CD1c-positive myeloid dendritic cell (primary cell): ENCODE results near the gene GGT1.
A peak's percentile ranks its signal among the peaks of the same experiment; 100 is the strongest.
"Not testable (repeated sequence)": the region's sequence is repeated elsewhere in the genome, so short reads cannot be mapped to it uniquely, and the experiment has no call there.

Experiments
- DNase-seq: peaks from one replicate; pipeline ENCODE4 v3.0.0-alpha.2; 2016; ENCODE audit errors: extremely low spot score

GGT1 gene

DNA sequence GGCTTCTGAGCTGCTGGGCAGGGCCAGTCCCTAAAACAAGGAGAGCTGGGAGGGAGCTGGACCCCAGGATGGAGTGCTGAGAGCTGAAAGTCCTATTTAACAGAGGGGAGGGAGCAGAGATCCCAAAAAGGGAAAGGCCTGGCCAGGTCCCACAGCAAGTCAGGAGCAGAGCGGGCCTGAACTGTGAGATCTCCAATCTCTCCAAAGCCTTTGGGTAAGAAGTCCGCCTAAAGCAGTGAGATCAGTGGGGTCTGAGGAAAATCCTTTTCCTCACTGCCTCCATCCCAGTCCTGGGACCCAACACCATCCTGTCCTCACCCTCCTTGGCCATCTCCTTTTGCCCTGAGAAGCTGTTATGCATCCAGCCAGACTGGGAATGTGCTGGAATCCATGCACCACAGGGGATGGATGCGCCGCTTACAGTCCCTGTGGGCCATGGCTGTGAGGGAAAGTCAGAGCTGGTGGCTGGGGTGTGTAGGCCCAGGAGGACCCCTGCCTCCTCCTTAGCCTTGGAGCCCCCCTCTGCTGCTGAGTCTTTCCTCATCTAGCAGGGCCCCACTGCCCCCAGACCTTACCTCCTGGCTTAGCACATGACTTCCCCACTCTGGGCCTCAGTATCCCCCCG, 18.7 kb upstream of the GGT1 start:
- DNase-seq, result no peak

DNA sequence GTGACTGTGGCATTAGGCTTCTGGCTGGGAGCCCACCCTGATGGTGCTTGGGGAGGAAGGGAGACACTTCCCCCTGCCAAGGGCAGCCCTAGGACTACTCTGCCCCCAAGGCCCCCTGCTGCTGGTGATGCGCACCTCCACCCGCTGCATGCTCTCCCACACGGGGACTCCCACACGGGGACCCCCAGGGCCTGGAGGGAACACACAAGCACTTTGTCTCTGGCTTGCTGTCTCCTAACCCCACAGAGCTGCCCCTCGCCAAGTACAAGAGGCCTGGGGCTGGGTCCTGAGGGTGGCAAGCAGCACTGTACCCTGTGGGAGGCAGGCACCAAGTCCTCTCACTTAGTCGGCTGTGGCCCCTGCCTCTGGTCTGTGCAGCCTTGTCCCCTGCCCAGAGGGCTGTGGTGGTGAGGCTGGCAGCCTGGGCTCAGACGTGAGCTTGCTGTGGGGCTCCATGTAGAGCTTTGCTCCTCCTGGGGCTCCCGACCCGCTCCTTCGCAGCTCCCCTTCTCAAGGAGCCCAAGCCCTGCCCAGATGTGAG, 18.1 kb upstream of the GGT1 start:
- DNase-seq, result no peak

DNA sequence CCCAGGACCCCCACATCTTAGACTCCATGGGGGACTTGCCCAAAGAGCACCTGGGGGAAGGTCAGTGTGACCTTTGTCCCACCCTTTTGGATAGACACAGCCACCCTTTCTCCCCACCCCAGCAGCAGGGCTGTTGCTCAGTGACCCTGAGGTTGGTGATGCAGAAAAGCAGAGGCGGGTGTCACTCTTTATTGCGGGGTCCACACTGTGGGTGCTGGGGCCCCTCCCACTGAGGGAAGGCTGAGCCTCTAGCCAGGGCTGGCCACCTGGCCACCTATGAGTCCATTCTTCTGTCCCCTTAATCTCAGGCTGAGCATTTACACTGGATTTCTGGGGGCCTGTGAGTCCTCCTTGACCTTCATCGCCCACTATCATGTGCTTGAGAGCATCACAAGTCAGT, 17.5 kb upstream of the GGT1 start:
- DNase-seq, result no peak

DNA sequence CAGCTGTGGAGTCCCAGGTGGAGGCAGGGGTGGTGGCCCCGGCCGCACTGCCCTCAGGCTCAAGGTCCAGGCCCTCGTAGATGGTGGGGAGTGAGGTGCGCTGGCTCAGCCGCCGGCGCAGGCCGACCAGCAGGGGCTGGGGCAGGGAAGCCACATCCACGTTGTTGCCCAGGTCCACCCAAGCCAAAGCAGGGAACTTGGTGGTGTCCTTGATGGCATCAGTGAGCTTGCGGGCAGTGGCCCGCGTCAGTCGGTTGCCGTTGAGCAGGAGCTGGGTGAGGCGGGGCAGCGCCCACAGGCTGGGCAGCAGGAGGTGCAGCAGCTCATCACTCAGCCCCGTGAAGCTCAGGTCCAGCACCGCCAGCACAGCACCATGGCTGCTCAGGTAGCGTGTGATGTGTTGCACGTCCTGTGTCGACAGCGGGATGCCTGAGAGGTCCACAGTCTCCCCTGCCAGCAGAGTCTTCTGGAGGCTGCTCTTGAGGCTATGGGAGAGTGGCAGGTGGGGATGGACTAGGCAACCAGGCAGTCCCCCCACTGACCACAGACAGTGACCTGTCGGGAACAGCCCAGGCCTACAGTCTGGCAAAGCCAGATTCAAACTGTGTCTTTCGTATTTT, 17.0 kb upstream of the GGT1 start:
- no peak for DNase-seq

DNA sequence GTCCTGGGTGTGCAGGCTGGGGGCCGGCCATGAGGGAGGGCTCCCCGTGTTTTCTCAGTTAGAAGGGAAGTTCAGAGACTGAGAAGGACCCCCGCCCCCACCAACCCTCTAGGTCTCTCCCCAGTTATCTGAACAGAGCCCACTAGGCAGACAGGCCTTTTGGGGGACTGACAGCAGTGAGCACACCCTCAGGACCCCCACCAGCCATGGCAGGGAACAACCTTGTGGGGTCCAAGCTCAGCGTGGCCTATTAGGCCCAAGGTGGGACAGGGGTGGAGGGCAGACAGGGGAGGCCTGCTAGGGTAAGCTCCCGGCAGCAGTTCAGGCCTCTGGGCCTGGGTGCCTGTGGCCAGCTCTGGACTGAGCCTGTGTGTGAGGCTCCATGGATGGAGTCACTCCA, 15.7 kb upstream of the GGT1 start:
- DNase-seq, result no peak

DNA sequence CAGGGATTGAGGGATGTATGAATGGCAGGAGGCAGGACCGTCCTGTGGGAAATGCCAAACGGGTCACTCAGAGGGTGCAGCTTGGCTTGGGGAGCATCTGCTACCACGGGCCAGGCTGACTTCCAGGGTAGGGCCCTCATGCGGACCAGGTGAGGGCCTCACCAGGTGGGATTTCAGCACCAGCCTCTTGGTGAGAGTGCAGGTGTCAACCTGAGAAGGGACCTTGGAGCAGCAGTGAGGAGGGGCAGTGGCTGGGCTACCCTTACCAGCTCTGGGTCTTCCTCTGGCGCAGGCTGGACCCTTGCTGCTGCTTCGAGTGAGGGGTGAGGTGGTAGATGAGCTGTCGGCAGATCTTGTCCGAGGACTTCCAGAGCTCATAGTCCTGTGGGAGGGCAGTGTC, 15.0 kb upstream of the GGT1 start:
- no peak for DNase-seq

DNA sequence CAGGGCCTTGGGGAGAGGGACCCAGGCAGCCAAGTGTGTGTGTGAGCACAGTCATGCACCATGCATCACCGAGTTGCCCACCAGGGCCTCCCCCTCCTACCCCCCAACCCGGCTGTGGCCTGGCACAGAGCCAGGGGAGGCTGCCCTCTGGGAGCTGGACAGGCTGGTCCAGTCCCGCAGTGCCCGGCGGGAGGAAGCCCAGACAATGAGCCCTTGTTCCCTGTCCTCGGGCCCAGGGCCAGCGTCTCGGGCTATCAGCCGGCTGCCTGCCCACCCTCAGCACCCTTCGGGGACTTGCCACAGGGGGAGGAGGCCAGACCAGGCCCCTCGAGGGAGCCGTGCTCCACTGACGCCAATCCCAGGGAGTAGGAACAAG, 14.6 kb upstream of the GGT1 start:
- DNase-seq, result no peak

DNA sequence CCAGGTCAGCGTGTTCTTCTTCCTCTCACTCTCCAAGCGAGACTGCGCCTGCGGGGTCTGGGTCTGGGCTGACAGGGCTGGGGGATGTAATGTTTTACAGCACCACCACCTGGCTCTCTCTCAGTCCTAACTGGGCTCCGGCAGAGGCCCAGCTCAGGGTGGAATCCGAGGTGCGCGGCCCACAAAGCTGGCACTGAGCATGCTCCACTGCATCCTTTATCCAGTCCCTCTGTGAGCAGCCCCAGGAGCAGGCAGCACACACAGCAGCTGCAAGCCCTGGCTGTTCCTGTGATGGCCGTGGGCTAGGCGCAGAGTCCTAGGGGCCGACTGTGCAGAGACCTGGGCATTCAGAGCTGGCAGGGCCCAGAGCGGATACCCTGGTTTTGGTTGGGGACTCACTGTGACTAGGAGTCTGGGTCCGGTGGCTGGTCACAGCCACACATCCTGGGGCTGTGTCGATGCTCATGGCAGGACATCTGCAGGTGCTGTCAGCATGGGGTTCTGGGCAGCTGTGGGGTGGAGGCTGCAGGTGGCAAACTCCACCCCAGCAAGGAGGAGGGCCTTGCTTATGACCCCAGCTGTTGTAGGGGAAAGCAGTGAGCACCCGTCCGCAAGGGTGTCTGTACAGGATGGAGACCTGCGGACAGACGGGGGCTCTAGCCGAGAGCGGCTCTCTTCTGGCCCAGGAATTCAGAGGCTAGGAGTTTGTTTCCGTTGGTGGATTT, 14.1 kb upstream of the GGT1 start:
- no peak for DNase-seq

DNA sequence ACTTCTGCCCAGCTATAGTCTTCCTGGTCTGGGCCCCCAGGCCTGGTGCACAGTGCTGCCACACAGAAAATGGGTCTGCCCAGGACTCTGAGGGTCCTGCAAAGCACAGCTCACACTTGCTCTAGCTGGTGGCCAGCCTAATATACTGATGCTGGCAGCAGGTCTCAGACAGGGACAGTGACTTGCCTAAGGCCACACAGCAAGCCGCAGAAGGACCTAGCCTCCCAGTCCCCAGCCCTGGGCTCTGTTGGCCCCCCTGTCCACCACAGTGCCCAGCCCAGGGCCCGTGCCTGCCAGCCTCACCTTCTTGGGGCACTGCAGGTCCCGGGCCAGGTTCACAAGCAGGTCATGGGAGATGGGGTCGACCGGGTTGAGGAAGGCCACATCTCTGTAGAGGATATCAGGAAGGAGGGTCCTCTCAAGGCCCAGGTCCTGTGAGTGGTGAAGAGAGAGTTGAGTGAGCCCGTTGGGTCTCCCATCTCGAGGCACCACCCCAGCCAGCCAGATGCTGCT, 13.4 kb upstream of the GGT1 start:
- no peak for DNase-seq

DNA sequence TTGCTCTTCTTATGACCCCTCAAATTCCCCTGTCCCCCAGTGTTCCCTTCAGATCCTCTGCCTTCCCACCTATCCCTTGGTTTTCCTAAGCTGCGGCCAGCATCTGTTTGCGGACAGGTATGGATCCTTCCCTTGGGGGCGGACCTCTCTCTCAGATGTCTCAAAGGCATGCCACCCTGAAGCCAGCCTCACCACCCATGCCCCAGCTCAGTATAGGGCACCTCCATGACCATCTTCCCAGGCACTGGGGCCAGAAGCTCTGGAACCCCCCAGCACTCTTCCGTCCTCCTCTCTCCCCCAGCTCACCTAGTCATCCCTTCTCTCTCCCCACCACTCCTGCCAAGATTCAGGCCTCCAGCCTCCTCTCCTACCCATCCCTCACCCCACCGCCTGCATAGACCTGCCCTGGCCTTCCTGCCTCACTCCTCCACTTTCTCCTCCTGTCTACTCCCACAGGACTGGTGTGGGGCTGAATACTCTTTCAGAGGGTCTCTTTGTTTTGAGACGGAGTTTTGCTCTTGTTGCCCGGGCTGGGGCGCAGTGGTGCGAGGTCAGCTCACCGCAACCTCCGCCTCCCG, 12.3 kb upstream of the GGT1 start:
- no peak for DNase-seq

DNA sequence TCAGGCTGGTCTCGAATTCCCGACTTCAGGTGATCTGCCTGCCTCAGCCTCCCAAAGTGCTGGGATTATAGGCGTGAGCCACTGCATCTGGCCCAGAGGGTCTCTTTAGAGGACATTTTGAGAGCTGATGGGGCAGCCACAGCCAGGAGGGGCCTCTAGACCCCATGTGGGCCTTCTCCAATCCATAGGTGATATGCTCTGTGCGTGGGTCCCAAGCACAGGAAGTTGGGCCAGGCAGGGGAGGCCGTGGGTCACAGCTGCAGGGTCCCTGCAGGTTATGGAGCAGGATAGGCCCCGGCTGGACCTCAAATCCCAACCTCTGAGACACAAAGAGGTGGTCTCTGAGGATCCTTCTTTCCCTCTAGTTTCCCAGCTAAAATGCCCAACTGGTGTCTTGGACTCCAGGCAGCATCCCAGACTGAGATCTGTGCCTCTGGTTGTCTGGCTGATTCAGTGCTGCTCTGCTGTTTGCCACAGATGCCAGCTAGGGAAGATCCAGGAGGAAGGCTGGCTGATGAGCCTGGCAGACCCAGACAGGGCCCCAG, 11.6 kb upstream of the GGT1 start:
- DNase-seq, result no peak

DNA sequence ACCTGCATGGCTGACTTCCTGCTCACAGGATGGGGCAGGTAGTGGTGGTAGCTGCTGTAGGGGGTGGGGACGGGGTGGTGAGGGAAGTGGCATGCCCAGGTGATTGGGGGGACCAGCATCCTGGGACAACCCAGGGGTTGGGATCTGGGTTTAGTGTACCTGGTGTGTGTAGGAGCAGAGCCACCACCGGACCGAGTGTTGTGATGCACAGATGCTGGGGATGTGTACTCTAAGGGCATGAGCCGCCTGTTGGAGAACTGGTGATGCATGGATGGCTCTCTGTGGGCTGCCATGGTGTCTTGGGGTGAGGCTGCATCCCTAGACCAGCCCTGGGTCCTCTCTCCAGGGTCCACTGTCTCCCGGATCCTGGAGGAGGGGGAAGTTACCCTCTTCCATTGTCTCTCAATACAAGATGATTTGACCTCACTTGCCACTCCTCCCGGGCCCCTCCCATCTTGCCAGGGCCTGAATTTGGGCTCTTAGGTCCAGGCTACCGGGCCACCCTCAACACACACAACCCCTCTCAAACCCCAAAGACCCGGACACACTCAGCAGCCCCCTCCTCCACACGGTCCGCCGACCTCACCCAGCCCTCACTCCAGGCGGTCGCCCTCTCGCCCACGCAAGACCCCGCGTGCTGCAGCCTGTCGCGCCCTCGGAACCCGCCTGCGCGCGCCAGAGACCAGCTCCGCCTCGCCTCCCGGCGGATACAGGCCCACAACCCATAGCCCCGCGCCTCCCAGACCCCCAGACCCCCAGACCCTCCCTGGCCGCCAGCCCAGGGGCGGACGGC, 10.7 kb upstream of the GGT1 start:
- DNase-seq, result peak; percentile 1

DNA sequence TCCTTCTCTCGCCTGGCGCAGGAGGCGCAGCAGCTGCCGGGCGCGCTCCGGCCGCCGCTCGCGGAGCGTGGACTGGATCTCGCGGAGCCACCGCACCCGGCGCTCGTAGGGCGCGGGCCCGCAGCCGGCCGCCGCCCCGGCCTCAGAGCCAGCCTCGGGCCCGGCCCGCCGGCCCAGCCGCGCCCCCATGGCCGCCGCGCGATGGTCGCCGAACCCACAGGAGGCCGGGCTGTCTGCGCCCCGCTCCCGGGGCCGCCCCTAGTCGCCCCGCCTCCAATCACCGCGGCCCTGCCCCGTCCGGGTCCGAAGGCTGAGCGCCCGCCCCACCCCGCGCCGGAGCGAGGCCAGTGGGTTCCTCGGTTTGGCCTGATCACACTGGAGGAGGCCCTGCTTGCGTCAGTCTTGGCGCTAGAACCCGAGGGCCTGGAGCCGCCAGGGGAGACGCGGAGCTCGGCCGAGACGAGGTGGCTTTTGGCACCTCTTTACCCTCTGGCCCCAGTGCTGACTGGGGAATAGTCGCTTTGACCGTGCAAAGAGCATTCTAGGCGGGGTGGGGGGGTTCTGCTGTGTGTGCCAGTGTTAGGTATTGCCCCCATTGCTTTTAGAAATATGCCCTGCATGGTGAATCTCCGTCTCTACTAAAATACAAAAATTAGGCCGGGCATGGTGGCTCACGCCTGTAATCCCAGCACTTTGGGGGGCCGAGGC, 10.0 kb upstream of the GGT1 start, which contains the start of gene LRRC75B:
Gene LRRC75B (minus strand): TSS at position 223 of the 708 bp plus-strand sequence. CDS start 34 bp downstream, at position 189.
- peak; percentile 67 for DNase-seq

DNA sequence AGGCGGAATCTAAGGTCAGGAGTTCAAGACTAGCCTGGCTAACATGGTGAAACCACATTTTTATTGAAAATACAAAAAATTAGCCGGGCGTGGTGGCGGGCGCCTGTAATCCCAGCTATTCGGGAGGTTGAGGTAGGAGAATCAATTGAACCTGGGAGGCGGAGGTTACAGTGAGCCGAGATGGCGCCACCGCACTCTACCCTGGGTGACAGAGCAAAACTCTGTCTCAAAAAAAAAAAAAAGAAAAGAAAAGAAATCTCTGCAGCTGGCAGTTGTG, 9.5 kb upstream of the GGT1 start:
- not testable (repeated sequence) for DNase-seq

DNA sequence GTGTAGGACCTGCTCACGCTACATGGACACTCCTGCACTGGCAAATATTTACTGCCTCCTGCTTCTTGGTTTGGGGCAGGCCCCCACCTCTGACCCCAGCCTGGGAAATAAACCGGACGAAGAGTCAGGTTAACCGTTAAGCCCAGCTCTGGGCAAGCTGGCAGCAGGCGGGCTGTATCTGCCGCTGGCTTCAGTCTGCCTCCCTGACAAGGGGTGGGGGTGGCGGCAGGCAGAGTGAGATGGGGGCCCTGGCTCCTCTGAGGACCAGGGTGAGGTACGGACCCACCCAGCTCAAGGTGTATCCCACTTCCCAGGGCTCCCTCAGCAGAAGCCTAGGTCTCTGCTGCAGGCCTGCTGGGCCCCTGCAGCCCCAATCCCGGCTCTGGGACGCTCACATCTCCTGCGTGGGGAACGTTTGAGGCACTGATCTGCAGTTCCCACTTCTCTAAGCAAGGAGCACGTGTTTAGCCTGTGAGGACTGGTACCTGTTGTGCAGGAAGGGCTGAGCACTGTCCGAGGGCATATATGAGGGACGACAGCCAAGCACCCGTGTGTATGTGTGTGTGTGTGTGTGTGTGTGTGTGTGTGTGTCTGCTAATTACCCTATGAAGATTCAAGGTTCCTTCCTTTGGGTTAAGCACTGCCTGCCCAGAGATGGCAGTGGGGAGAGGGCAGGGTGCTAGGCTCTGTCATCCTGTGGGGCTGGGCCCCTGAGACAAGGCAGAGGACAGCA, 9.0 kb upstream of the GGT1 start:
- no peak for DNase-seq

DNA sequence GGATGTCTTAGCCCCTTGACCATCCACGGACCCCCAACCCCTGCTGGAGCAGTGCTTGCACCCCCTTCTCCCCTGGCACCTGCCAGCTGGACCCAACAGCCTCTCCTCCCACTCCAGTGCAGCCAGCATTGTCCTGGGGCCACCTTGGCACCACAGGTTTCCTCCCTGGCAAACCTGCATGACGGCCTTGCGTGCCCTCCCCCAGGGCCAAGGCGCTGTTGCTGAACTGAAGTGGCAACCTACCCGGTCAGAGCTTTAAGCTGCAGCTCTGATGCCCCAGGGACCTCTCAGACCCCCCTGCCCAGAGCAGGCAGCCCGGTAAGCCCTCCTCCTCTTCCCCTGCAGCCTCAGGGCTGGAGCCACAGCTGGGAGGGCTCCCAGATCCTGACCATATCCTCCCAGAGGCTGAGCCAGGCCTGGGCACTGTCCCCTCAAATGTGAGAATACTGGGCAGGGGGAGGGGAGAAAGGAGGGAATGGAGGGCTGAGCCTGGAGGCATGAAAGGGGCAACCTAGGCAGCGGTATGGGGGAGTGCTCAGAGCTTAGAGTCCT, 8.3 kb upstream of the GGT1 start:
- DNase-seq, result no peak

DNA sequence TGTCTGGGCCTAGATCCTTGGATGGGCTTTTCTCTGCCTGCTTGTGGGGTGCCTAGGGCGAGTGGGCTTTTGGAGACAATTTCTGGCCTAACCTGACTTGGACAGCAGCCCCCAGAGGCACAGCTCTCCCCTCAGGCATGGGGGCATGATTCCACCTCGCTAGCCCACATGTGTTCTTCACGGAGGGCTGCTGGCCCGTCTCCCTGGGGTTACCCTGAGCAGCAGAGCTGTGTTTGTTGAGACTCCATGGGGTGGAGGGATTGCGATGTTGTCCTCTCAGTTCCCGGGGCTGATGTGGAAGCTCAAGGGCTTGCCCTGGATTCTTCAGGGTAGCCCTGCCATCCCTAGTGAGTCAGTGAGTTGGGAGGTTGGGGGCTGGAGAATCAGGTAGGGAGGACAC, 7.8 kb upstream of the GGT1 start:
- no peak for DNase-seq

DNA sequence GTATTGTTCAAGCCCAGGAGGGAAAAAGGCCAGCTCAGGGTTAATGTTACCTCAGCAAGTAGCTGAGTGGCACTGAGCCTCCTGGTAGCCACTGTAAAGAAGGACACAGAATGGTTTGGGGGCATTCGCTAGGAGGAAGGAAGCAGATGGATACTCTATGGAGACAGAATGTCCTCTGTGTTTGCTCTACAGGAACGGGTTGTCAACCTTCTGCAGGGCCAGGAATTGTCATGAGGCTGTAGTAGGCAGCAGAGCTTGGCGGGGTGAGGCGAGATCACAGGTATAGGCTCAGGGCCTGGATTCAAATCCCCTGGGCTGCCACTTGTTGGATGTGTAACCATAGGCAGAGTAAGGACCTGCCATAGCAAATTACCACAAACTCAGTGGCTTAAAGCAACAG, 7.1 kb upstream of the GGT1 start:
- DNase-seq, result no peak

DNA sequence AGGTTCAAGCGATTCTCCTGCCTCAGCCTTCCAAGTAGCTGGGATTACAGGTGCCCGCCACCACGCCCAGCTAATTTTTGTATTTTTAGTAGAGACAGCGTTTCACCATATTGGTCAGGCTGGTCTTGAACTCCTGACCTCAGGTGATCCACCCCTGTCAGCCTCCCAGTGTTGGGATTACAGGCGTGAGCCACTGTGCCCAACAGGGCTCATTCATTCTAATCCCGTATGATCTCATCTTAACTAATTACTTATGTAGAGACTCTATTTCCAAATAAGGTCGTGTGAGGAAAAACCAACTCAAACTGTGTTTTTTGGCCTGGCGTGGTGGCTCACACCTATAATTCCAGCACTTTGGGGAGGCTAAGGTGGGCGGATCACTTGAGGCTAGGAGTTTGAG, 5.9 kb upstream of the GGT1 start:
- DNase-seq, result not testable (repeated sequence)

DNA sequence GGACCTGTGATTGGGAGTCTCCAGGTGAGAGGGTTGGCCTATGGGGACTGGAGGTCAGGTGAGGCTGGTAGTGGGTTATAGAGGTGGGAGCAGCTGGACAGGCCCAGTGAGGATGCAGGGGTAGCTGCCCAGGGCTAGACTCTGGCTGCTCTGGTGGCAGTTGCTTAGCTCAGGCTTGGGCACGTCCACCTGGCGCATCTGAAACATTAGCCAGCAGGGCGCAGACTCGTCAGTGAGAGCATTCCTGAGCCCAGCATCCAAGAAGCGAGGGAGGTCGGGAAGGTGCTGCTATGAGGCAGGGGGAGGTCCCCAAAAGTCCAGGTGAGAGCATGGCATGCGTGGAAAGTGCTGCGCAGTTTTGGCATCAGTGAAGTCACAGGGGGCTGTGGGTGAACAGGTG, 3.5 kb upstream of the GGT1 start:
- DNase-seq, result no peak
